K562 (cell line): ENCODE measurements around the gene NTRK2. TPM values are rescaled to one million over a fixed set of nuclear protein-coding genes. Genes with fewer than 3 reads are reported as not detected.
"Not testable (repeated sequence)": the region's sequence is repeated elsewhere in the genome, so short reads cannot be mapped to it uniquely, and the experiment has no call there.

Experiments used
- ATAC-seq: fragments of 200-7000 bp; cut with Tn5 transposase; 3 replicates; pipeline ENCODE4 v1.9.1; 2020; ENCODE audit warnings: moderate library complexity
- BruUV-seq: library from RNA; stranded (reverse); fragments of 400-500 nt; replicated peaks from 2 replicates; lab custom pipeline; 2021; lab: Mats Ljungman, UMichigan
- CTCF ChIA-PET: fragments of 300-600 bp; formaldehyde crosslinking; extraction: SDS; loops from one replicate; lab custom pipeline; 2021; ENCODE audit warnings: low intra/inter-chr PET ratio; lab: Yijun Ruan, JAX
- POLR2A ChIA-PET: fragments of 300-600, 350-650 bp; sonication (Branson Sonifier 250); formaldehyde crosslinking; extraction: SDS; loops from one replicate; lab custom pipeline; 2021; ENCODE audit warnings: antibody characterized with exemption, inconsistent platforms; lab: Yijun Ruan, JAX
- DNase-seq, 4 experiments: peaks; one replicate each; pipeline versions ENCODE4 v3.0.0 to v3.0.0-alpha.2; 2011 to 2018; ENCODE audit warnings: low spot score in 3 of 4, mixed read lengths in 3 of 4; ENCODE audit errors: extremely low read depth in 1 of 4
- FAIRE-seq: peaks from 2 replicates; lab custom pipeline; 2011; peaks lifted over from hg19 to GRCh38; lab: Jason Lieb, UNC
- H2AFZ ChIP-seq: 2 replicates; pipeline ENCODE4 v1.6.0; 2011; ENCODE audit warnings: low read depth, low read length, control low read depth, inconsistent platforms
- H3K27ac ChIP-seq: fragments of 200-600 bp; 3 replicates; pipeline ENCODE4 v1.8.0; 2011; ENCODE audit warnings: low read depth, mild to moderate bottlenecking, control low read depth, inconsistent platforms, low read length, moderate library complexity, mixed read lengths; ENCODE audit errors: extremely low read depth
- H3K27me3 ChIP-seq, 2 experiments: fragments of 300-600 bp in 1 of 2; 2 replicates in 1 of 2; 3 replicates in 1 of 2; pipeline versions ENCODE4 v1.6.0 to v1.8.0; 2011; ENCODE audit warnings: inconsistent platforms in 2 of 2, low read length in 2 of 2, mild to moderate bottlenecking in 1 of 2, mixed read lengths in 1 of 2, moderate library complexity in 1 of 2; ENCODE audit not compliant: control insufficient read depth in 2 of 2, insufficient read depth in 2 of 2
- H3K36me3 ChIP-seq: fragments of 300-600 bp; 3 replicates; pipeline ENCODE4 v1.8.0; 2011; ENCODE audit warnings: mild to moderate bottlenecking, low read length, inconsistent platforms; ENCODE audit not compliant: control insufficient read depth, insufficient read depth
- H3K4me1 ChIP-seq, 2 experiments: fragments of 200-600 bp in 1 of 2; replicated peaks in 1 of 2; 2 replicates in 1 of 2; 3 replicates in 1 of 2; pipeline versions ENCODE4 v1.5.1 to v1.8.0; 2011; ENCODE audit warnings: inconsistent platforms in 2 of 2, low read length in 2 of 2, mild to moderate bottlenecking in 1 of 2, mixed read lengths in 1 of 2, moderate library complexity in 1 of 2; ENCODE audit not compliant: control insufficient read depth in 2 of 2, insufficient read depth in 2 of 2
- H3K4me2 ChIP-seq: 2 replicates; pipeline ENCODE4 v1.6.1; 2011; ENCODE audit warnings: low read length, control low read depth, inconsistent platforms, mixed read lengths; ENCODE audit not compliant: insufficient read depth
- H3K4me3 ChIP-seq: fragments of 200-600 bp; sonication (generic), shearing (Covaris generic); 2 replicates; pipeline ENCODE4 v1.5.1; 2016; ENCODE audit warnings: control low read depth, inconsistent platforms
- H3K79me2 ChIP-seq: fragments of 200-600 bp; 3 replicates; pipeline ENCODE4 v1.8.0; 2011; ENCODE audit warnings: low read length, inconsistent platforms; ENCODE audit not compliant: control insufficient read depth, insufficient read depth
- H3K9ac ChIP-seq, 2 experiments: 2 replicates each; pipeline versions ENCODE4 v1.6.0 to v1.6.1; 2011; ENCODE audit warnings: low read depth in 2 of 2, low read length in 2 of 2, control low read depth in 1 of 2, inconsistent platforms in 1 of 2, mild to moderate bottlenecking in 1 of 2, mixed read lengths in 1 of 2; ENCODE audit not compliant: insufficient read depth in 1 of 2
- H3K9me1 ChIP-seq: one replicate; pipeline ENCODE4 v1.6.0; 2011; ENCODE audit warnings: inconsistent platforms, mild to moderate bottlenecking, low read length, moderate library complexity; ENCODE audit not compliant: control insufficient read depth, insufficient read depth
- H3K9me3 ChIP-seq: replicated peaks from 2 replicates; pipeline ENCODE4 v1.5.1; 2011; ENCODE audit warnings: low read depth, low read length, inconsistent platforms; ENCODE audit not compliant: control insufficient read depth, insufficient read depth
- H4K20me1 ChIP-seq: replicated peaks from 2 replicates; pipeline ENCODE4 v1.6.1; 2011; ENCODE audit warnings: low read length, inconsistent platforms, mixed read lengths; ENCODE audit not compliant: control insufficient read depth, insufficient read depth
- CREBBP ChIP-seq: IDR thresholded peaks from one replicate; pipeline ENCODE4 v1.6.1; 2012; ENCODE audit warnings: low read depth, mild to moderate bottlenecking, control low read depth, inconsistent platforms, low read length
- WGBS: fragments of 100-300 bp; shearing (Covaris generic); methylation state at CpG from one replicate; pipeline ENCODE4 v1.1.6; 2016; ENCODE audit warnings: low coverage, mixed read lengths; ENCODE audit not compliant: insufficient coverage; ENCODE audit errors: missing lambda C conversion rate; 5-methylcytosine and 5-hydroxymethylcytosine counted together
- in situ Hi-C: fragments of 300-500 bp; cut with MboI; formaldehyde crosslinking; loops from 4 replicates; pipeline ENCODE4 v1.15.0; 2018; ENCODE audit warnings: inconsistent platforms, mixed read lengths
- intact Hi-C: fragments of 100-400 bp; cut with micrococcal nuclease; formaldehyde crosslinking; loops from 2 replicates; pipeline ENCODE4 v1.14.2; 2022
- polyA plus RNA-seq, 8 experiments: library from polyadenylated mRNA; depleted of rRNA in 4 of 8; stranded (reverse) in 5 of 8; unstranded in 3 of 8; fragments of >200 nt; fragmentation: Nextera tagmentation in 2 of 8; fragmentation: Illumina TruSeq in 1 of 8; extraction: Ambion mirVana in 2 of 8; extraction: Trizol in 1 of 8; gene quantifications; 2 replicates each; pipeline versions ENCODE4 v1.2.1 to v1.2.3, GENCODE V29; 2011 to 2014; ENCODE audit warnings: inconsistent platforms in 1 of 8, missing spikeins in 1 of 8
- total RNA-seq, 7 experiments: library from RNA; depleted of rRNA in 6 of 7; stranded (reverse); fragments of >200 nt in 6 of 7; fragmentation: Illumina TruSeq in 2 of 7; extraction: Trizol in 2 of 7; gene quantifications; 2 replicates each; pipeline versions ENCODE4 v1.2.1 to v1.2.3, GENCODE V29; 2011 to 2021; ENCODE audit warnings: low replicate concordance in 1 of 7
- TF ChIP-seq, protein P1 (sequence below): fragments of 250-450 bp; sonication (Bioruptor Pico); IDR thresholded peaks from 2 replicates; pipeline ENCODE4 v1.8.0; 2021; ENCODE audit warnings: borderline replicate concordance, mild to moderate bottlenecking, moderate library complexity; ENCODE audit not compliant: poor library complexity, severe bottlenecking

NTRK2 gene
- total and polyA plus RNA-seq, 9 of the 15 experiments (the other 6 are each of a cell fraction or from before 2014, with no cell fraction given): not detected

DNA sequence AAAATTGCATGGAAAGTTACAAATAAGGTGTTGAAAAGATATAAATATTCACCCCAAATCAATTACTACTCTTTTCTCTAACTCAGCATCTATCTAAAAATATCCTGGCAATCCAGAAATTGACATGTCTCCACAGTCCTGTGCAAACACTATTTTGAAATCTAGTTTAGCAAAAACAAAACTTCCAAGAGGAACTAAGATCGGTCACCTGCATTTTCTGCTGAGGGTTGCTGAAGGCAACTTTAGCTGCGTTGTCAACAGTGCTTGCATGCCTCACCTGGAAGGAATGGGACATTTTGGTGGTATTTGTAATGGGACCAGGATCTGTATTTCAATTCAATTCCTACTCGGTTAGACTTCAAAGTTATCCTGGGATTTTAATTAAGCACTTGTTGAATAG lies 398.3 kb downstream of the NTRK2 start:
- no peak for FAIRE-seq
- DNase-seq: no peak
- ChIA-PET CTCF (no interaction called here), POLR2A (no interaction called here)
- no peaks in the 10 kb centered on the region for H3K27me3 ChIP-seq
- H3K4me1 ChIP-seq: no peaks in the 10 kb centered on the region
- no peak for ATAC-seq
- no peak overlapping the region for H3K27ac ChIP-seq
- intact Hi-C loops: no loop called here
- no peaks in the 10 kb centered on the region for H3K9me3 ChIP-seq
- in situ Hi-C loops: no loop called here
- BruUV-seq: no TSS peak
- TF ChIP-seq, protein P1, sequence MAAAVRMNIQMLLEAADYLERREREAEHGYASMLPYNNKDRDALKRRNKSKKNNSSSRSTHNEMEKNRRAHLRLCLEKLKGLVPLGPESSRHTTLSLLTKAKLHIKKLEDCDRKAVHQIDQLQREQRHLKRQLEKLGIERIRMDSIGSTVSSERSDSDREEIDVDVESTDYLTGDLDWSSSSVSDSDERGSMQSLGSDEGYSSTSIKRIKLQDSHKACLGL (CRISPR knock-in tag): no peak
- no peak for TF ChIP-seq CREBBP
- TF ChIP-seq, all 486 proteins: peak for 0
- no peaks in the 10 kb centered on the region for H4K20me1 ChIP-seq
- no peak overlapping the region for H3K9ac ChIP-seq
- H3K36me3 ChIP-seq: no peaks in the 10 kb centered on the region
- no peaks in the 10 kb centered on the region for H3K9me1 ChIP-seq
- H3K4me3 ChIP-seq: no peak overlapping the region
- no peaks in the 10 kb centered on the region for H3K79me2 ChIP-seq
- H3K4me2 ChIP-seq: no peak overlapping the region
- no peak overlapping the region for H2AFZ ChIP-seq
- WGBS: 0% methylated on average over 3 of the region's 3 CpGs

DNA sequence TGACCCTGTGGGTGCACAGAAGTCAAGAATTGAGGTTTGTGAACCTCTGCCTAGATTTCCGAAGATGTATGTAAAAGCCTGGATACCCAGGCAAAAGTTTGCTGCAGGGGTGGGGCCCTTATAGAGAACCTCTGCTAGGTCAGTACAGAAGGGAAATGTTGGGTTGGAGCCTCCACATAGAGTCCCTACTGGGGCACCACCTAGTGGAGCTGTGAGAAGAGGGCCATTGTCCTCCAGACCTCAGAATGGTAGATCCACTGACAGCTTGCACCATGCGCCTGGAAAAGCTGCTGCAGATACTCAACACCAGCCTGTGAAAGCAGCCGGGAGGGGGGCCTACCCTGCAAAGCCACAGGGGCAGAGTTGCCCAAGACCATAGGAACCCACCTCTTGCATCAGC lies 399.9 kb downstream of the NTRK2 start:
- H3K27me3 ChIP-seq, CTCF ChIA-PET, H3K4me2 ChIP-seq, H2AFZ ChIP-seq, H3K79me2 ChIP-seq, DNase-seq, H3K9me3 ChIP-seq, H3K27ac ChIP-seq, H3K9me1 ChIP-seq, H3K36me3 ChIP-seq, H3K4me3 ChIP-seq, H4K20me1 ChIP-seq, BruUV-seq, in situ Hi-C loops, H3K4me1 ChIP-seq, FAIRE-seq, H3K9ac ChIP-seq, ATAC-seq, intact Hi-C loops: not testable (repeated sequence)
- 0% methylated on average over 3 of the region's 3 CpGs for WGBS
- POLR2A ChIA-PET: interaction anchor here (0.7 kb wide), 1 partner anchor 223 kb away, joined by 3 read pairs; no protein-coding TSS in a partner anchor
